Activated T-cell treated with anti-CD3 and anti-CD28 coated beads, Interleukin-2, amount 50 U/mL, for 24 hours (primary cell): ENCODE measurements around the gene KIF26A.

Experiments used
- DNase-seq: peaks from one replicate; pipeline ENCODE4 v3.0.0-alpha.2; 2020
- H3K27ac Mint-ChIP-seq: 2 replicates; pipeline ENCODE4 v1.8.0; 2020; ENCODE audit warnings: mild to moderate bottlenecking, mixed read lengths
- H3K27me3 Mint-ChIP-seq: 2 replicates; pipeline ENCODE4 v1.8.0; 2020; ENCODE audit warnings: mixed read lengths
- H3K36me3 Mint-ChIP-seq: 2 replicates; pipeline ENCODE4 v1.8.0; 2020; ENCODE audit warnings: low read depth, mixed read lengths
- H3K4me1 Mint-ChIP-seq: 2 replicates; pipeline ENCODE4 v1.8.0; 2020; ENCODE audit warnings: low read depth, mixed read lengths
- H3K4me3 Mint-ChIP-seq: 2 replicates; pipeline ENCODE4 v1.8.0; 2020; ENCODE audit warnings: mild to moderate bottlenecking, moderate library complexity, mixed read lengths
- H3K9me3 Mint-ChIP-seq: 2 replicates; pipeline ENCODE4 v1.8.0; 2020; ENCODE audit warnings: mixed read lengths

The KIF26A gene

DNA sequence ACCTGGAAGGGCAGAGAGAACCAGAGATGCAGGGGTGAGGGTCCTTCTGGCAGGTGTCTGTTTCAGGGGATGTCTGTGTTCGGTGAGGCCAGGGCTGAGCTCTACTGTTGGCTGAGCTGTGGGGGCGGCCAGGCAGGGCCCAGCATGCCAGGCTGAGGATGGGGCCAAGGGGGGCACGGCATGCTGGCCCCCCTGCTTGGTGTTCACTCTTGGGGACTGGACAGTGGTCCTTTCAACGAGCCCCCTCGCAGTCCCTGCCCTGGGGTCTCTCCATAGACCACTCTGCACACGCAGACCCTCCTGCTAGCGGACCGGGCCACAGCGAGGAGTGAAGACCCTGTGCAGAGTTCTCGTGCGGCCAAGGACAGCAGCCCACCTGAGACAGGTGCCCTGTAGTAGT is 56.3 kb downstream of the KIF26A start:
- H3K27me3 Mint-ChIP-seq = peaks cover 4% of the 10 kb centered on the region
- DNase-seq = no peak
- no peak overlapping the region for H3K4me3 Mint-ChIP-seq
- no peaks in the 10 kb centered on the region for H3K36me3 Mint-ChIP-seq
- peaks cover 7% of the 10 kb centered on the region for H3K4me1 Mint-ChIP-seq
- no peaks in the 10 kb centered on the region for H3K9me3 Mint-ChIP-seq
- no peak overlapping the region for H3K27ac Mint-ChIP-seq

DNA sequence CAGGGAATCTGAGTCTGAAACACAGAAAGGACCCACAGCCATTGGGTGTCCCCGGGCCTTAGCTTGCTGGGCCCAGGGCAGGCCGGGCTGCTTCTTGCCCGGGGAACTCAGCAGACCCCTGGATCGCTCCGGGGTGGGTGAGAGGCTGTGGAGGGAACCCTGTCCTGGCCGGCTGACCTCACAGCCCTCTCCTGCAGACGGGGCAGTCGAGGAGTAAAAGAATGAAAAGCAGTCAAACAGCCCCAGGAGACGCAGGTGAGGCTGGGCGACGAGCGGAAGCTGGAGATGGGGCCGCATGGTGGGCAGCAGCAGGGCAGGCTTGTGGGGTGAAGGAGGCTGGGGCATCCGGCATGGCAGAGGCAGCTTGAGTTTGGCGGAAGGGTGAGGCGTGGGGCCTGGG is 57.0 kb downstream of the KIF26A start:
- no peak for DNase-seq
- Mint-ChIP-seq H3K9me3 (no peaks in the 10 kb centered on the region), H3K36me3 (no peaks in the 10 kb centered on the region), H3K27me3 (peaks cover 4% of the 10 kb centered on the region), H3K4me1 (peaks cover 7% of the 10 kb centered on the region), H3K4me3 (no peak overlapping the region), H3K27ac (no peak overlapping the region)

DNA sequence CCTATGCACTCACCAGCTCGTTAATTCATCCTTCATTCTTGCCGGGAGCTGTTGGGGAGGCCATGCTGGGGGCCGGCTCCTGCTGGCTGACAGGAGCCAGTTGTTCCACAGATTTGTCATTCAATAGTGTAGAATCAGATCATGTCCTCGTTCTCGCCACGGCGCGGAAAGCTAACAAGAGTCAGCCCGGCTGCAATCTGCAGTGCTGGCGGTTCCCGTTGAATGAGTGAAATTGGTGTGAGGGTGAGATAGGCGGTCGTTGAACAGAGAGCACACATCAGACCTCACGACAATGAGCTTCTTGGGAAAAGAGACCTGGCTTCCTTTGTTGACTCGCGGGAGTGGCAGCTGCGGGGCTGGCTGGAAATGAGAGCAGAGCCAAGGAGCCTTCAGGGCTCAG is 57.5 kb downstream of the KIF26A start:
- peaks cover 4% of the 10 kb centered on the region for H3K27me3 Mint-ChIP-seq
- DNase-seq = no peak
- no peaks in the 10 kb centered on the region for H3K9me3 Mint-ChIP-seq
- no peaks in the 10 kb centered on the region for H3K36me3 Mint-ChIP-seq
- peaks cover 7% of the 10 kb centered on the region for H3K4me1 Mint-ChIP-seq
- no peak overlapping the region for H3K27ac Mint-ChIP-seq
- H3K4me3 Mint-ChIP-seq = no peak overlapping the region

DNA sequence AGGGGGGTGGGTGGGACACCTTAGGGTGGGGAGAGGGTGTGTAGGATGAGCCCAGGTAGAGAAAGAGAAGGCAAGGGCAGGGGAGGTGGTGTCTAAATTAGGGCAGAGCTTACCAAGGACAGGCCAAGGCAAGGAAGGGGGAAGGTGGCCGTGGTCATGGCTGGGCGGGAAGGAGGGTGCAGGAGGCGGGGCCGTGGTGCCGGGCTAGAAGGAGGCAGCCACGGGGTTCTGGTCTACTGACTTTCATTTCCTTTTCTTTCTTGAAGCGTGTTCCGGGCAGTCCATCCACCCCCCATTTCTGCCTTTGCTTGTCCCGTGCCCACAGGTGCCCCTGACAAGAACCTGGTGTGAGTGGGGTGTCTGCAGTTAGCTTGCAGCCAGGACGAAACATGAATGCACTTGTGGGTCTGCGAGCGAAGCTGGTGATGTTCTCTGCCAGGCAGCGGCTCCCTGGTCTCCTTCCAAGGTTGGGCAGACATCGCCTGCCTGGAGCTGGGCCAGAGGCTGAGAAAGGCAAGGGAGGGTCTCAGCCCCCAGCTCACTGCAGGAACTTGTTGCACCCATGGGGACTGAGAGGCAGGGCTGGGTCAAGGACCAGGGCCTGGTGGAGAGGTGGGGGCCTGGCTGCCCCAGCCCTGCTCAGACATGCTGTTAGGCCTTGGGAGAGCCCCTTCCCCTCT is 58.2 kb downstream of the KIF26A start:
- Mint-ChIP-seq H3K36me3 (no peaks in the 10 kb centered on the region), H3K27me3 (peaks cover 4% of the 10 kb centered on the region), H3K4me1 (peaks cover 7% of the 10 kb centered on the region), H3K27ac (no peak overlapping the region), H3K9me3 (no peaks in the 10 kb centered on the region), H3K4me3 (no peak overlapping the region)
- no peak for DNase-seq

DNA sequence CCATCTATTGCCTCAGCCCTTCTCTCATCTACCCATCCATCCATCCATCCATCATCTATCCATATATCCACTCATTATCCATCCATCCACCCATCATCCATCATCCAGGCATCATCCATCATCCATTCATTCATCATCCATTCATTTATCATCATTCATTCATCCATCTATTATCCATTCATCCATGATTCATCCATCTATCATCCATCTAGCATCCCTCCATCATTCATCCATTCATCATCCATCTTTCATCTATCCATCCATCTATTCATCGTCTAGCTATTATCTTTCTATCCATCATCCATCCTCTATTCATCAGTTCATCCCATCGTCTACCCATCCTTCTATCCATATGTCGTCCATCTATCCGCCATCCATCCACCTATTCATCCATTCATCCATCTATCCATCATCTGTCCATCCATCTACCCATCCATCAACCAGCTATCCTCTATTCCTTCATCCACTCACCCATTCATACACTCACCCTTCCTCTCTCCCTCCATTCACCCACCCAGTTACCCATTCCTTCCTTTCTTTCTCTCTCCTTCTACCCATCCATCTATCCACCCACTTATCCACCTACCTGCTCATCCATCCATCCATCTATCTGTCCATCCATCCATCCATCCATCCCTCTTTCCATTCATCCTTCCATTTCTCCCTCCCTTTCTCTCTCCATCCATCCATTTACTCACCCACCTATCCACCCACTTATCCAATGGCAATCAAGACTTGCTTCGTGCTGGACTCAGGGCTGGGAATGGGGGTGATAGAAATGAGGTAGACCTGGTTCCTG is 59.3 kb downstream of the KIF26A start:
- H3K4me1 Mint-ChIP-seq = peaks cover 7% of the 10 kb centered on the region
- H3K9me3 Mint-ChIP-seq = no peaks in the 10 kb centered on the region
- no peak overlapping the region for H3K27ac Mint-ChIP-seq
- no peak overlapping the region for H3K4me3 Mint-ChIP-seq
- peaks cover 4% of the 10 kb centered on the region for H3K27me3 Mint-ChIP-seq
- no peaks in the 10 kb centered on the region for H3K36me3 Mint-ChIP-seq
- DNase-seq = no peak

DNA sequence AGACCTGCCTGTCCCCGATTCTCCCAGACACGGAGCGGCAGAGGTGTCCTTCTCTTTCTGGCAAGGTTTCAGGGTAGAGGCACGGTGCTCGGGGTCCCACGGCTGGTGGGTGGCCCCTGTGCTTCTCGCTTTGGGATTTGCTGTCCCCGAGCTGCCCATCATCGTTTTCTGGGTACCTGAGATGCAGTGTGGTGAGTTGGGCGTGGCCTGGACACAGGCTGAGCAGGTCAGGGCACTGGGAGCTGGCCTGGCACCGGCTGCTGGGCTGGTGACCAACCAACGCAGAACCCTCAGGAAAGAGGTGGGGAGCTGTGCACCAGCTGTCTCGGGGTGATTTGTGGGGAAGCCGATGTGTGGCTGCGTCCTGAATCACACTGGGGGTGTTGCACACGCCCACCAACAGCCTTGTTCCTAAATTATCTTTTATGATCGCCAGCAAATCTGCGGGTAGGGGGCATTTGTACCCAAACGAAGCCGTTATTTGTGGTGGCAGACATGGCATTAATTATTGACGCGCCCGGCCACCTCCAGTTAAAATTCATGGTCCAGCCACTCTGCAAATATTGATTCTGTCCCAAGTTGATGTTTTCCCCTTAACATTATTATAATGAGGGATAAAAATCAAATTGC is 61.0 kb downstream of the KIF26A start:
- Mint-ChIP-seq H3K27me3 (peaks cover 2% of the 10 kb centered on the region), H3K27ac (no peak overlapping the region), H3K4me3 (no peak overlapping the region), H3K9me3 (no peaks in the 10 kb centered on the region), H3K36me3 (no peaks in the 10 kb centered on the region), H3K4me1 (peaks cover 7% of the 10 kb centered on the region)
- DNase-seq = no peak

- no peak overlapping the region for H3K4me3 Mint-ChIP-seq
- no peak for DNase-seq
- no peaks in the 10 kb centered on the region for H3K36me3 Mint-ChIP-seq
- H3K27ac Mint-ChIP-seq = no peak overlapping the region
- no peaks in the 10 kb centered on the region for H3K9me3 Mint-ChIP-seq
- H3K4me1 Mint-ChIP-seq = peaks cover 7% of the 10 kb centered on the region
- no peaks in the 10 kb centered on the region for H3K27me3 Mint-ChIP-seq
These were observed 61.7 kb downstream of the KIF26A start for GRCh38 chr14:104200106-104200505.

DNA sequence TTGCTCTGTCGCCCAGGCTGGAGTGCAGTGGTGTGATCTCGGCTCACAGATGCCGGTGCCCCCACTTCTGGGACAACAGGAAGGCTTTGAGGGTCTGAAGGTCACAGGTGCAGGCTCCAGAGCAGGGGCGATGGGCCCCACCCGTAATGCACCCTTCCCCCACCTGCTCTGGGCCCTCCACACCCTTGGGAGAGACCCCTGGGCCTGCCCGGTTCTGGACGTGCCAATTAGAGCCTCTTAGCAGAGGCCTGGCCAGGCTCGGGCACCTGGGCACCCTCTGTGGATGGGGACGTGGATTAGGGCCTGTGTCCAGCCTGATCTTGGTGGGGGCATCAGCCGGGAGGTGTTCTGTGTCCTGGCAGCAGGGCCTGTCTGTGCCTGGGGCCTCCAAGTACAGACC is 62.2 kb downstream of the KIF26A start:
- no peaks in the 10 kb centered on the region for H3K36me3 Mint-ChIP-seq
- H3K27ac Mint-ChIP-seq = no peak overlapping the region
- H3K9me3 Mint-ChIP-seq = no peaks in the 10 kb centered on the region
- H3K4me1 Mint-ChIP-seq = peaks cover 7% of the 10 kb centered on the region
- DNase-seq = no peak
- H3K27me3 Mint-ChIP-seq = no peaks in the 10 kb centered on the region
- no peak overlapping the region for H3K4me3 Mint-ChIP-seq

DNA sequence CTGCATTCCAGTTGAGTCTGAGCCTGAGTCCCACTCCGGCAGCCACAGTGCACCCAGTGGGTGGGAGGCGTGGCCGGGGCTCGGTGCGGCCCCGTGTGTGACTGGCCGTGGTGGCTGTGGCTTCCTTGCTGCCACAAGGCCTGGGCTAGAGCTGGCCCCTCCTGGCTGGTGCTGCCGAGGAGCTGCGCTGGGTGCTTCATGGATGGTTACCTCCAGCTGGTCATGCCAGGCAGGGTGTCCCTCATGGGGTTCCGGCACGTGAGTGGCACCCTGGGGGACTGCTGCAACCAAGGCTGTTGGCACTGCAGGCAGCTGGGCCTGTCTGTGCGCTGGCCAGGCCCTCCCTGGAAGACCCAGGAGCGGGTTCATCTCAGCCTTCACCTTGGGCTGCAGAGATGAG is 62.7 kb downstream of the KIF26A start:
- no peak overlapping the region for H3K4me3 Mint-ChIP-seq
- no peak for DNase-seq

GRCh38 chr14:104201496-104201895 is 63.1 kb downstream of the KIF26A start:
- no peaks in the 10 kb centered on the region for H3K27me3 Mint-ChIP-seq
- no peak for DNase-seq
- H3K4me3 Mint-ChIP-seq = no peak overlapping the region
- no peaks in the 10 kb centered on the region for H3K36me3 Mint-ChIP-seq
- peaks cover 2% of the 10 kb centered on the region for H3K4me1 Mint-ChIP-seq
- no peaks in the 10 kb centered on the region for H3K9me3 Mint-ChIP-seq
- H3K27ac Mint-ChIP-seq = no peak overlapping the region

More for the DNA sequence above, 62.7 kb downstream of the KIF26A start:
- Mint-ChIP-seq H3K27me3 (no peaks in the 10 kb centered on the region), H3K27ac (no peak overlapping the region), H3K36me3 (no peaks in the 10 kb centered on the region), H3K9me3 (no peaks in the 10 kb centered on the region), H3K4me1 (peaks cover 5% of the 10 kb centered on the region)

GRCh38 chr14:104202259-104203070 is 64.1 kb downstream of the KIF26A start:
- no peak for DNase-seq
- H3K36me3 Mint-ChIP-seq = no peaks in the 10 kb centered on the region
- no peak overlapping the region for H3K4me3 Mint-ChIP-seq
- no peak overlapping the region for H3K27ac Mint-ChIP-seq
- no peaks in the 10 kb centered on the region for H3K9me3 Mint-ChIP-seq
- H3K27me3 Mint-ChIP-seq = no peaks in the 10 kb centered on the region
- H3K4me1 Mint-ChIP-seq = no peaks in the 10 kb centered on the region

DNA sequence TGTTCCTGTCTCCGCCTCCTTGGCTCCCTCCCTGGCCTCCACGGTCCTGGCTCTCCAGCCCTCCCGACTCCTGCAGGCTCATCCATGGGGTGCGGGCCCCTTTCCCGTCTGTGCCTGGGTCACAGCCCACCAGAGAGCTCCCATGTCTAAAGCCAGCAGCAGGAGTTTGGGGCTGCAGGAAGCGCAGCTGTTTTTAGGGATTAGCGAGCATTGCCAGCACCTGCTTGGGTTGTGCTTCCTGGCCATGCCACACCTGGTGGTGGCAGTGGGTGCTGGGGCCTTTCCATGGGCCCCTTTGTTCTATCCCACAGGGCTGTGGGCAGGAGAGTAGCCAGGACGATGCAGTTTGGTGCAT is 64.7 kb downstream of the KIF26A start:
- DNase-seq = no peak
- Mint-ChIP-seq H3K9me3 (no peaks in the 10 kb centered on the region), H3K36me3 (no peaks in the 10 kb centered on the region), H3K27ac (no peak overlapping the region), H3K4me1 (no peaks in the 10 kb centered on the region), H3K27me3 (no peaks in the 10 kb centered on the region), H3K4me3 (no peak overlapping the region)

GRCh38 chr14:104204660-104205149 is 66.3 kb downstream of the KIF26A start:
- no peak overlapping the region for H3K4me3 Mint-ChIP-seq
- no peaks in the 10 kb centered on the region for H3K36me3 Mint-ChIP-seq
- DNase-seq = no peak
- H3K4me1 Mint-ChIP-seq = no peaks in the 10 kb centered on the region
- no peaks in the 10 kb centered on the region for H3K27me3 Mint-ChIP-seq
- no peak overlapping the region for H3K27ac Mint-ChIP-seq
- no peaks in the 10 kb centered on the region for H3K9me3 Mint-ChIP-seq

- Mint-ChIP-seq H3K27me3 (no peaks in the 10 kb centered on the region), H3K9me3 (no peaks in the 10 kb centered on the region), H3K4me3 (no peak overlapping the region), H3K4me1 (no peaks in the 10 kb centered on the region), H3K36me3 (no peaks in the 10 kb centered on the region), H3K27ac (no peak overlapping the region)
- no peak for DNase-seq
These were observed 67.4 kb downstream of the KIF26A start for GRCh38 chr14:104205781-104206180.
